ENCODE results near the gene YWHAG.

Gene YWHAG

GRCh38 chr7:76300166-76300731 is 58.5 kb downstream of the YWHAG start:
- no peak for TF ChIP-seq OSR1 (CRISPR knock-in tag; IDR thresholded peaks at IDR 0.05)
- TF ChIP-seq ZFP3 (CRISPR knock-in tag; IDR thresholded peaks at IDR 0.05), result 0 out of 2 replicates have a peak, but pooled peaks have one; percentile 37
- TF ChIP-seq ISL1 (CRISPR knock-in tag; IDR thresholded peaks at IDR 0.05), result peak; percentile 51
- ATAC-seq, result no peak

- TF ChIP-seq TCF4 (CRISPR knock-in tag; IDR thresholded peaks at IDR 0.05; ENCODE audit: borderline replicate concordance) (no peak), RARB (CRISPR knock-in tag; IDR thresholded peaks at IDR 0.05) (no peak), SNAI2 (CRISPR knock-in tag; IDR thresholded peaks at IDR 0.05) (no peak), ZFP30 (CRISPR knock-in tag; IDR thresholded peaks at IDR 0.05) (no peak), PATZ1 (CRISPR knock-in tag; IDR thresholded peaks at IDR 0.05; ENCODE audit: borderline replicate concordance) (no peak), GLIS3 (CRISPR knock-in tag; IDR thresholded peaks at IDR 0.05) (no peak), CREB5 (CRISPR knock-in tag; IDR thresholded peaks at IDR 0.05; ENCODE audit: low read depth) (no peak), ZNF565 (CRISPR knock-in tag; conservative IDR thresholded peaks at IDR 0.05; ENCODE audit: low read depth) (no peak), BACH2 (CRISPR knock-in tag; IDR thresholded peaks at IDR 0.05; ENCODE audit: borderline replicate concordance) (no peak)
- ATAC-seq, result no peak
These were observed 61.7 kb downstream of the YWHAG start for GRCh38 chr7:76296743-76297740.

- peak; percentile 29; the same call in 1 of the 2 replicates for TF ChIP-seq CREB5 (CRISPR knock-in tag; IDR thresholded peaks at IDR 0.05; ENCODE audit: low read depth)
- peak; percentile 41; the same call in 1 of the 2 replicates for TF ChIP-seq TCF4 (CRISPR knock-in tag; IDR thresholded peaks at IDR 0.05; ENCODE audit: borderline replicate concordance)
- TF ChIP-seq OSR1 (CRISPR knock-in tag; IDR thresholded peaks at IDR 0.05), result no peak
- TF ChIP-seq PATZ1 (CRISPR knock-in tag; IDR thresholded peaks at IDR 0.05; ENCODE audit: borderline replicate concordance), result peak; percentile 98; the same call in 1 of the 2 replicates
- TF ChIP-seq RARB (CRISPR knock-in tag; IDR thresholded peaks at IDR 0.05), result no peak
- TF ChIP-seq CSDC2 (CRISPR knock-in tag; IDR thresholded peaks at IDR 0.05), result peak; percentile 80; the same call in 1 of the 2 replicates
- TF ChIP-seq ZNF8 (CRISPR knock-in tag; IDR thresholded peaks at IDR 0.05), result no peak
- TF ChIP-seq ISL1 (CRISPR knock-in tag; IDR thresholded peaks at IDR 0.05), result peak; percentile 29; the same call in 1 of the 2 replicates
- TF ChIP-seq TSHZ2 (CRISPR knock-in tag; IDR thresholded peaks at IDR 0.05), result no peak; the same call in 1 of the 2 replicates
- peak; percentile 83; the same call in 1 of the 2 replicates for TF ChIP-seq SNAI2 (CRISPR knock-in tag; IDR thresholded peaks at IDR 0.05)
- ATAC-seq, result peak; percentile 86
These were observed 64.3 kb downstream of the YWHAG start for GRCh38 chr7:76294344-76295024.

Measured in SK-N-SH treated with all-trans-retinoic acid at 6 μM for 48 hours (cell line).